Measurements from ENCODE around the gene ABCD3.

The ABCD3 gene

GRCh38 chr1:94398356-94398755, 19.8 kb upstream of the ABCD3 start:
- DNase-seq (ENCODE audit: low read depth), result no peak
- no peak for TF ChIP-seq CTCF (IDR thresholded peaks at IDR 0.05; ENCODE audit: low read length, missing control alignments)
- no peak overlapping the region for H3K4me3 ChIP-seq (replicated peaks; ENCODE audit: low read depth, low read length)

- no peak for DNase-seq (ENCODE audit: low read depth)
- no peak overlapping the region for H3K4me3 ChIP-seq (replicated peaks; ENCODE audit: low read depth, low read length)
- no peak for TF ChIP-seq CTCF (IDR thresholded peaks at IDR 0.05; ENCODE audit: low read length, missing control alignments)
Observed at GRCh38 chr1:94399453-94399852, 18.7 kb upstream of the ABCD3 start.

- no peak overlapping the region for H3K4me3 ChIP-seq (replicated peaks; ENCODE audit: low read depth, low read length)
- no peak for TF ChIP-seq CTCF (IDR thresholded peaks at IDR 0.05; ENCODE audit: low read length, missing control alignments)
- DNase-seq (ENCODE audit: low read depth), result no peak
Observed at GRCh38 chr1:94401206-94401605, 17.0 kb upstream of the ABCD3 start.

- no peak for DNase-seq (ENCODE audit: low read depth)
- TF ChIP-seq CTCF (IDR thresholded peaks at IDR 0.05; ENCODE audit: low read length, missing control alignments), result no peak
- H3K4me3 ChIP-seq (replicated peaks; ENCODE audit: low read depth, low read length), result no peak overlapping the region
Observed at GRCh38 chr1:94406446-94406845, 11.7 kb upstream of the ABCD3 start.

GRCh38 chr1:94408104-94408830, 9.9 kb upstream of the ABCD3 start:
- H3K4me3 ChIP-seq (replicated peaks; ENCODE audit: low read depth, low read length), result no peak overlapping the region
- TF ChIP-seq CTCF (IDR thresholded peaks at IDR 0.05; ENCODE audit: low read length, missing control alignments), result no peak
- no peak for DNase-seq (ENCODE audit: low read depth)

- TF ChIP-seq CTCF (IDR thresholded peaks at IDR 0.05; ENCODE audit: low read length, missing control alignments), result no peak
- H3K4me3 ChIP-seq (replicated peaks; ENCODE audit: low read depth, low read length), result no peak overlapping the region
- no peak for DNase-seq (ENCODE audit: low read depth)
Observed at GRCh38 chr1:94411237-94411636, 7.0 kb upstream of the ABCD3 start.

- no peak for DNase-seq (ENCODE audit: low read depth)
- no peak overlapping the region for H3K4me3 ChIP-seq (replicated peaks; ENCODE audit: low read depth, low read length)
- no peak for TF ChIP-seq CTCF (IDR thresholded peaks at IDR 0.05; ENCODE audit: low read length, missing control alignments)
Observed at GRCh38 chr1:94413311-94413710, 4.9 kb upstream of the ABCD3 start.
